Hepatocyte (in vitro differentiated cells): ENCODE data around the gene TBX3. TPM values are rescaled to one million over a fixed set of nuclear protein-coding genes. Genes with fewer than 3 reads are reported as not detected.
A peak's percentile ranks its signal among the peaks of the same experiment; 100 is the strongest.

Experiments
- DNase-seq: peaks from one replicate; pipeline ENCODE4 v3.0.0-alpha.2; 2016; ENCODE audit warnings: low spot score
- H2AFZ ChIP-seq: fragments of 200-600 bp; sonication (generic); 2 replicates; pipeline ENCODE4 v1.6.0; 2016; ENCODE audit warnings: antibody characterized with exemption, mild to moderate bottlenecking
- H3K27ac ChIP-seq: fragments of 200-600 bp; sonication (generic); 2 replicates; pipeline ENCODE4 v1.5.1; 2016; ENCODE audit warnings: mild to moderate bottlenecking
- H3K27me3 ChIP-seq: fragments of 200-600 bp; sonication (generic); 2 replicates; pipeline ENCODE4 v1.6.1; 2016
- H3K36me3 ChIP-seq: fragments of 200-600 bp; sonication (generic); replicated peaks from 2 replicates; pipeline ENCODE4 v1.5.1; 2016; ENCODE audit warnings: low read depth; ENCODE audit not compliant: insufficient read depth
- H3K4me1 ChIP-seq: fragments of 200-600 bp; sonication (generic); 2 replicates; pipeline ENCODE4 v1.5.1; 2016; ENCODE audit warnings: mild to moderate bottlenecking, moderate library complexity; ENCODE audit not compliant: insufficient read depth
- H3K4me2 ChIP-seq: fragments of 200-600 bp; sonication (generic); 2 replicates; pipeline ENCODE4 v1.6.0; 2016
- H3K4me3 ChIP-seq: fragments of 200-600 bp; sonication (generic); 2 replicates; pipeline ENCODE4 v1.5.1; 2016; ENCODE audit warnings: mild to moderate bottlenecking
- H3K79me2 ChIP-seq: fragments of 200-600 bp; sonication (generic); 2 replicates; pipeline ENCODE4 v1.6.0; 2017; ENCODE audit warnings: mild to moderate bottlenecking
- H3K9me2 ChIP-seq: fragments of 200-600 bp; sonication (generic); replicated peaks from 2 replicates; pipeline ENCODE4 v1.6.0; 2017; ENCODE audit warnings: mild to moderate bottlenecking; ENCODE audit not compliant: insufficient read depth
- H3K9me3 ChIP-seq: fragments of 200-600 bp; sonication (generic); 2 replicates; pipeline ENCODE4 v1.5.1; 2016; ENCODE audit warnings: low read depth, mild to moderate bottlenecking
- H4K20me1 ChIP-seq: fragments of 200-600 bp; sonication (generic); 2 replicates; pipeline ENCODE4 v1.6.0; 2016; ENCODE audit warnings: mild to moderate bottlenecking; ENCODE audit not compliant: insufficient read depth, poor library complexity, severe bottlenecking
- CTCF ChIP-seq: fragments of 200-600 bp; sonication (generic); IDR thresholded peaks from 2 replicates; pipeline ENCODE4 v1.5.1; 2016; ENCODE audit warnings: antibody characterized with exemption, mild to moderate bottlenecking; ENCODE audit not compliant: poor library complexity
- EZH2 ChIP-seq: fragments of 200-600 bp; sonication (generic); IDR thresholded peaks from 2 replicates; pipeline ENCODE4 v1.6.1; 2016; ENCODE audit warnings: antibody characterized with exemption, mild to moderate bottlenecking, borderline replicate concordance
- EZH2phosphoT487 ChIP-seq: fragments of 200-600 bp; sonication (generic); IDR thresholded peaks from one replicate; pipeline ENCODE4 v1.6.1; 2018; ENCODE audit warnings: antibody characterized with exemption, mild to moderate bottlenecking, low read depth, moderate library complexity; ENCODE audit not compliant: unreplicated experiment, severe bottlenecking
- WGBS: methylation state at CpG from one replicate; pipeline ENCODE4 v1.1.6; 2016; ENCODE audit warnings: low lambda C conversion rate; ENCODE audit errors: missing lambda C conversion rate; 5-methylcytosine and 5-hydroxymethylcytosine counted together
- polyA plus RNA-seq: library from polyadenylated mRNA; unstranded; fragments of >200 nt; fragmentation: Nextera tagmentation; extraction: Ambion mirVana; gene quantifications from 2 replicates; pipeline ENCODE4 v1.2.1, GENCODE V29; 2016
- total RNA-seq: library from RNA; depleted of rRNA; stranded (reverse); fragments of >200 nt; gene quantifications from 2 replicates; pipeline ENCODE4 v1.2.3, GENCODE V29; 2014

Gene TBX3
- total and polyA plus RNA-seq, 2 experiments from 2014 or later, result 109 to 133 TPM

- no peaks in the 10 kb centered on the region for H3K27me3 ChIP-seq
- no peaks in the 10 kb centered on the region for H3K9me3 ChIP-seq
- peak; percentile 85 for DNase-seq
- H4K20me1 ChIP-seq, result no peaks in the 10 kb centered on the region
- no peak for TF ChIP-seq CTCF
- no peak for TF ChIP-seq EZH2
- TF ChIP-seq EZH2phosphoT487, result peak; percentile 97
- no peaks in the 10 kb centered on the region for H3K79me2 ChIP-seq
- no peaks in the 10 kb centered on the region for H3K9me2 ChIP-seq
- no peak overlapping the region for H2AFZ ChIP-seq
- WGBS, result 14% methylated on average over 12 of the region's 12 CpGs
- H3K4me2 ChIP-seq, result peak overlapping the region; percentile 57
- H3K4me3 ChIP-seq, result no peak overlapping the region
- H3K36me3 ChIP-seq, result no peaks in the 10 kb centered on the region
- peak overlapping the region; percentile 77 for H3K27ac ChIP-seq
- peaks cover 34% of the 10 kb centered on the region for H3K4me1 ChIP-seq
Observed at GRCh38 chr12:114655934-114656749, 27.8 kb downstream of the TBX3 start.

- H3K27me3 ChIP-seq, result no peaks in the 10 kb centered on the region
- no peak overlapping the region for H3K4me2 ChIP-seq
- DNase-seq, result no peak
- H3K36me3 ChIP-seq, result no peaks in the 10 kb centered on the region
- H3K79me2 ChIP-seq, result no peaks in the 10 kb centered on the region
- H3K9me3 ChIP-seq, result no peaks in the 10 kb centered on the region
- H2AFZ ChIP-seq, result no peak overlapping the region
- H4K20me1 ChIP-seq, result no peaks in the 10 kb centered on the region
- H3K4me3 ChIP-seq, result no peak overlapping the region
- no peaks in the 10 kb centered on the region for H3K9me2 ChIP-seq
- 76% methylated on average over 10 of the region's 10 CpGs for WGBS
- TF ChIP-seq EZH2phosphoT487 (no peak), EZH2 (no peak), CTCF (no peak)
- H3K4me1 ChIP-seq, result no peaks in the 10 kb centered on the region
- H3K27ac ChIP-seq, result no peak overlapping the region
Observed at GRCh38 chr12:114649585-114649984, 34.4 kb downstream of the TBX3 start.

DNA sequence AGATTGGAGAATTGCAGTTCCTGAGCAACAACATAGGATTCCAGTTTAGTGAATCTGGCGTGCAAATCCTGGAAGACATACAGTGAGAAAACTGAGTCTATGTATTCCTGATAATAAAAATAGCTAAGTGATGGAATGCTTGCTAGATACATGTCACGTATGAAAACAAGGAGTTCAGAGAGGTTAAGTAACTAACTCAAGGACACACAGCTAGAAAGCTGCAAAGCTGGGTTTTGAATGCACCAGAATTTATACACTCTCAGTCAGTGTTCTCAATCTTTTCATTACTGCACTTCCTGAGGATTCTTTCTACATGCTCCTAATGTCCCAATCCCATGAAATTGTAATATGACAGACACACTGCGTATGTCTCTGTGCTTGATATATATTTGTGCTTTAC lies 35.3 kb downstream of the TBX3 start:
- H3K9me2 ChIP-seq, result no peaks in the 10 kb centered on the region
- DNase-seq, result no peak
- TF ChIP-seq EZH2, result no peak
- no peak for TF ChIP-seq CTCF
- no peak for TF ChIP-seq EZH2phosphoT487

More for the DNA sequence above, 35.3 kb downstream of the TBX3 start:
- H3K79me2 ChIP-seq, result no peaks in the 10 kb centered on the region
- WGBS, result over 99% methylated on average over 3 of the region's 3 CpGs
- H3K36me3 ChIP-seq, result no peaks in the 10 kb centered on the region
- H3K4me2 ChIP-seq, result no peak overlapping the region
- H3K9me3 ChIP-seq, result no peaks in the 10 kb centered on the region
- no peak overlapping the region for H2AFZ ChIP-seq
- H3K4me1 ChIP-seq, result no peaks in the 10 kb centered on the region
- H3K27ac ChIP-seq, result no peak overlapping the region
- H3K27me3 ChIP-seq, result no peaks in the 10 kb centered on the region
- no peaks in the 10 kb centered on the region for H4K20me1 ChIP-seq
- H3K4me3 ChIP-seq, result no peak overlapping the region
